ENCODE results near the gene NIN.

Gene NIN

DNA sequence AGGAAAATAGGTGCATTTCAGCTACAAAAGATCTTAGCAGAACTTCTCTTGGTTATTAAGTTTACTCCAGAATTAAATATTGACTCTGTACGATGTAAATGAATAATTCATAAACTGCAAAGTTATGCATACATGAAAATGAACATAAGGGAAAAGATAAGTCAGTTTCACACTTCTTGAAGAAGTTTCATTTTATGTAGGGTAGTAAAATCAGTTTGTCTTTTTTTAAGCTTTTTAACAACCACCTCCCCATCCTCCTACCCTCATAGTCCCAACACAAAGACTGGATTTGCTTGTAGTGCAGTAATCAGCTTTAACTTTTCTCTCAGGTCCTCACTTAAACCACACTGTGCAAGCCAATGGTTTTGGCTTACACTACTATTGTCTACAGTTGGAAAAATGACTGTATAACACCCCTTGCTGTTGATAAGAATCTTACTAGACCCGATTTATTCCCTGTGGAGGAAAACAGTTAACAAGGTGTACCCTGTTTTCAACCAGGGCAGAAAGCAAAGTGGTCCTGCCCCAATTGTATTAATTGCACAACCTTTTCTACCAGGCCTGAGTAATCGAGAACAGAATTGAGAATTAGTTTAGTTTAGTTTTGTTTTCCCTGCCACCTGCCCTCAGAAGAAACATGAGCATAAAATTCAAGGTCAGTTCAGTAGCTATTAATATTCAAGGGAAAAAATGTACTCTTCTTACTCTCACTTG, 44.1 kb downstream of the NIN start:
- DNase-seq: no peak

DNA sequence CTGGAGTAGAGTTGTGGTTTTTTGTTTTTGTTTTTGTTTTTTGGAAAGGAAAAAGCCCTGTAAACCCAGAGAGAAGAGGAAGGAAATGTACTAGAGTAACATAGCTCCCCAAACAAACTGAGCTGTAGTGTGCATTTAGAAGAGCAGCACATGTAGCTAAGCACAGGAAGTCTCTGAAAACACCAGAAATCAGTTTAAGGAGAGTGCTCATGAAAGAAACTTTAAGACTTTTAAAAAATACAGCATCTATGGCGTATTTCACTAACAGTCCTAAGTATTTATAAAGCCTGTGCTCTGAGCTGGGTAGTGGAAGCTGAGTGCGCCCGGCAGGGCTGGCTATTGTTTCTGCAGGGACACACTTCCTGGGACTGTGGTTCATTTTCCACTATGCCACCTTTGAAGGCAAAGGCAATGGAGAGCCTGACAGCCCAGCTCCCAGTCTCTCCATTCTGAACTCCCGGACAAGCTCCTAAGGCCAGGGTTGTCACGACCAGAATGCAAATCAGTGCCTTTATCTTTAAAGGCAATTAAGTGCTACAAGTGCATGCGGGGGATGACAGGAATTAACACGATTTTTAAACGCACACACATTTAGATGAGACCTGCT, 45.4 kb downstream of the NIN start:
- DNase-seq: peak; percentile 49

DNA sequence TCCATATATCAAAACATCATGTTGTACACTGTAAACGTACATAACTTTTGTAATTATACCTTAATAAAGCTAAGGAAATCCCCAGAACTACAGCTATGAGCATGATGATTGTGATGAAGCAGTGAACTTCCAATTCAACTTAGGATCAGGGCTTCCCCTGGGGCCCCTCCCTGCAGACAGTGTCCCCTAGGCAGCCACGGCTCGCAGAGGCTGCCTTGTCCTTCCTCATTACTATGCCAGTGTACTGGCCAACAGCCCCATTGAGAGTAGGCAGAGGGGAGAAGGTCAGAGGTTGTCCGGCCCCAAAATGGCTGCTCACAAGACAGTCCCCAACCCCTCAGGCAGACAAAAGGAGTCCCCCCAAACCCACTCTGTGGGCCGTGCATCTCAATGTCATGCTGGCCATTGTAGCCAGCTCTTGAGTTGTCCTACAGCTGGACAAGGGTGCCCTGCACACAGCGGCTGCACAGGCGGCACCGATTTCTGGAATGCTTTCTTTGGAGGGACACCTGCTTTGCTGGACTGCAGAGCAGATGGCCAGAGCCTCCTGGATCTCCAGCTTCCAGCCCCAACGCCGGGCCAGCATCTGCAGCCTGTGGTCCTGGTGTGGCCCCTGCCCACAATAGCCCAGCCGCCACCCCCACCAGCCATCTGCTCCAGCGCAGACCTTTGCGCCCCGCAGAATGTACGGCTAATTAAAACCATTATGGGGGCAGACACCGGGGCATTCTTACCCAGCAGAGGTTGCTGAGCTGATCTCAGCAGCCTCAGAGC, 46.1 kb downstream of the NIN start:
- DNase-seq: peak; percentile 66

DNA sequence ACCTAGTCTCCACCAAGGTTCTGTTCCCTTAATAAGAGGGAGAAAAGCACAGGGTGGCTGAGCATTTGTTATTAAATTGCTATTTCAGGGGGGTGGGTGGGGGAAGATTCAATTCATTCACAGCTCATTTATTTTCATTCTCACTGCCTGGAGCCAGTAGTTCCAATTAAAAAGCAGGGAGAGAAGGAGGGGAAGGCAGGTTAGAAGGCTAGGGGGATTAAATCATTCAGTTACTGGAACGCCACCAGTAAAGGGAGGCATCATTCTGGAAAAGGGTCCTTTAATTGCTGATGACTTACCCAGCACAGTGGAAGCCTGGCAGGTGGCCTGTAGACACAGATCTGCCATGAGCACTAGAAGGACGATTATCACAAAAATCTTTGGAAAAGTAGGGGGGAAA, 47.4 kb downstream of the NIN start:
- DNase-seq: peak; percentile 60

DNA sequence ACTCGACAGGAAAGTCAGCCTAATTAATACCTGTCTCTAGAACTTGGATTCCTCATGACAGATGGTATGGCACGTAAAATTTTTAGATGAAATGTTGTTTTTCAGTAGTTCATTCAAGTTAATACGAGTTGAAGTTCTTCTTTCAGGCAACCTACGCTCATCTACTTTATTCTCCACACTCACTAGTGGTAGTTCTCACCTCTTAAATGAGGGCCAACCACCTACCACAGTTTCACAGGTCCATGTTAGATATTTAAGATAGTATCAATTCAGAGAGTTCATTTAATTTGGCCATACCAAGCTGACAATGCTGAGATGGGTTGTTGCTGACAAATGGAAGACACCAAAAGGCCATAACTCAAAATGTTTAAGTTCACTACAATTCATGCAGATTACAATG, 50.6 kb downstream of the NIN start:
- DNase-seq: no peak

DNA sequence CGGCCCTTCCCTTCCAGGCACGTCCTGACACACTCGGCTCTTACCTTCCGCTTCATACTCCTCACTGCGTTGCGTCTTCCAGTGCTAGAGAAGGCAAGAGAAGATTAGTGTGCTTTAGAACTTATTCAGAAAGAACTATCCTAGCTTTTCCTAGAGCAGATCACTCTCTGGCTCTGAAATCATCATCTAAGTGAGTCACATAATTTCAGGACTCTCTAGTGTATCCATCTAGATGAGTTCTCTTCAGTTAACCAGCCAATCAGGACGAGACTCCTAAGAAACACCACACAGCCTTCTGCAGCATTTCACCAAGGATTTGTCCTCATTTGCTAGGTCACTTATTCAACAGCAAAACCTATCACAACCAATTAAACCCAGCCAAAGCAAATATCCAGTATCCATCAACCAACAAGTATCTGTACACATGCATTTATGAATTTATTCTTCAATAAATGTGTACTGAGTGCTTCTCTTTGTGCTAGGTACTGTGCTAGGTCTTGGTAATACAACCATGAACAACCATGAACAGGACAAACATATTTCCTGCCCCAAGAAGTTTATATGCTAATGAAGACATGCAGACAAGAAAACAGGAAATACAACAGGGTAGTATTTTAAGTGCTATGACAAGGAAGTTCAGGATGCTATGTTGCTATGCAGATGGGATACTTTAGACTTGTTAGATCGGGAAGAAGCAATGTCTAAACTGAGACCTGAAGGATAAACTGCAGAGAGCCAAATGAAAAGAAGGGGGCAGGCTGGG, 52.1 kb downstream of the NIN start:
- no peak for DNase-seq

DNA sequence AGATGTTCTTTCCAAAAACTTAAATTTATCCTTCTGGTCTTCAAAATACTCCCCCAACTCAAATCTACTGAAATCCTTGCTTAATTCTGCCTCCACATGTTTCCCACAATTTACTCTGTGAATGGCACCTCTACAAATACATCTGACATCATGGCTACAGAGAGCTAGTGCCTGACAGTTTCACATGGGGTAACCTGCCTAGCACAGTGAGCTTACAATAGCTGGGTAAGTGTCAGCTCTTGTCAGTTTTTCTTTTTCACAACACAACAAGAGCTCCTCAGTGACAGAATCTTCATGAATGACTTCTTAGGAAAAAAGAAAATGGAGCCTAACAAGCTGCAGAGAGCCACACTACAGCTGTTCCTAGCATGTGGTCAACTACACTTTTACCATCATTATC, 54.4 kb downstream of the NIN start:
- no peak for DNase-seq

DNA sequence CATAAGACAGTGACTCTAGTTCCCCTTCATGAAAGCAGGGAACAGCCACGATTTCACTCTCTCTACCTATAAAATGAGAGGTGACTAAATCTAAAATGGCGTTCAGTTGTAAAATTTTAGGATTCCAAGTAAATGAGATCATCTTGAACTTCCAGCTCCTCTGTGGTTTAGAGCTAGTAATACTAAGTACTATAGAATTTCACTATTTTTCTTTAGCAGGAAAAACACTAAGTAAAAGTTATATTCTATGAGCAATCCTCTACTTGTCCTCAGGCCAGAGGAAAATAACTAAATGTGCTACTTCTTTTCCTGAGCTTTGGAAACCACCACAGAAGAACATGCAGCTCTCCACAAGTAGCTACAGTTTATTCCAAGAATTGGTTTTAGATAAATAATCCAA, 55.6 kb downstream of the NIN start:
- no peak for DNase-seq

DNA sequence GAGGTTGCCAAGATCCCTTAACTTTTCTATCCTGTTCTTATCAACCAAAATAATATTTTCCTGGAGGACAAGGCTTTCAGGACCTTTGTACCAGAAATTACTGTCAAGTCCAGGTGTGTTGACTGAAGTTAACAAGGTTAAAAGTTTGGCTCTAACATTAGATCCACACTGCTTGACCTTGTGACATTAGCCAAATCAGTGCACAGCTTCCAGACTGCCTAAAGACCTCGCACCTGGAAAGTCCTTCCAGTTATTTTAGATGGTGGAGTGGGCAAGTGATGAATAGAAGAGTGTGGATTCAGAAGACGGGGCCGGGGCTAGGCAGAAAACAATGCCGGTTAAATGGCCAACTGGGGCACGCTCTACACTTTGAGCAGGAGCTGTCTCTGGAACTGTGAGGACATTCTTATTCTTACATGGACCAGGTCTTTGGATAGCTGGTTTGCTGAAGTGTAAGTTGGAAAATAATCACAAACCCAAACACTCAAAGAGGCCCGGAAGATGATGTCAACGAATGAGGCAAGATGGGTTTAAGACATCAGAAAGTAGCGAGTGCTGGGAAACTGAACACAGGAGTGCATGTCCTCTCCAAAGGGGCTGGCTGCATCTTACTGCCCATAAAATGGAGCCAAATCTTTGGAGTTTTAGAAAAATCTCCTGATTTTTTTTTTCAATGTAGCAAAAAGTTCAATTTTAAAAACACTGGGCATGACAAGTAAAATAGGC, 56.3 kb downstream of the NIN start:
- DNase-seq: no peak

DNA sequence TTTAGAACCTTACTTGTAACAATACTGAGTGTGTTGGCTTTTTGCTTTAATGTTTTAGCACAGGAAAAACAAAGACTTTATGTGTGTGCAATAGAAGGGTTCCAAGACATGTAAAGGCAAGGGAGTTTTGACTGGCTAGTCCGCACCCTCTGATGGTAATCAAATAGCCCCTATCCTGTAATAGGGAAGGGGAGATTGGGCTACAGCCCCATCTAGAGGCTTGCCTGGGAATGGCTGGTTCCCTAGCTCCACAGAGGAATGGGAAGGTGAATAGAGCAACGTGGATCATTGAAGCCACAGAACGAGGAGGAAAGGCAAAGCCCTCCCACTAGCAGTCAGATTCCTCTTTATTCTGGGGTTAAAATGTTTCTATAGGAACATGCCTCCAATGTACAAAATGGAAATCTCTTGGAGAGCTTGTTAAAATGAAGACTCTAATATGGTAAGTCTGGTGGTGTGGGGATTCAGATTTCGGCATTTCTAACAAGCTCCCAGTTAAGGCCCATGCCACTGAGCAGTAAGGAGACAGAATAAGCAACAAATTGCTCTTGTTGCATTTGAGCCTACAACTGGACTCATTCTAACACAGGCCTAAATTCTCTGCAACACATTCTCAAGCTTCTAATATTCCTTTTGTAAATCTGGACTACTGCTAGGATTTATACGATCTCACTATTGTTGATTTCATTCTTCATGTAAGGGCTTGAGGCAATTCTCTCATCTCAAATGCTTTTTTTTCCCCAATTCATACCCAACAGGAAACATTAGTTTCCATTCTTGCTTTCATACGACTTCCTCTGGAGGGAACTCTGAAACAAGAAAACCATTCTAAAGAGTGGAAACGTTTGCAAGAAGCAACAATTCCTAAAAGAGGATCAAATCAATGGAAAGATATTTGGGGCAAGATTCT, 57.1 kb downstream of the NIN start:
- DNase-seq: peak; percentile 45

DNA sequence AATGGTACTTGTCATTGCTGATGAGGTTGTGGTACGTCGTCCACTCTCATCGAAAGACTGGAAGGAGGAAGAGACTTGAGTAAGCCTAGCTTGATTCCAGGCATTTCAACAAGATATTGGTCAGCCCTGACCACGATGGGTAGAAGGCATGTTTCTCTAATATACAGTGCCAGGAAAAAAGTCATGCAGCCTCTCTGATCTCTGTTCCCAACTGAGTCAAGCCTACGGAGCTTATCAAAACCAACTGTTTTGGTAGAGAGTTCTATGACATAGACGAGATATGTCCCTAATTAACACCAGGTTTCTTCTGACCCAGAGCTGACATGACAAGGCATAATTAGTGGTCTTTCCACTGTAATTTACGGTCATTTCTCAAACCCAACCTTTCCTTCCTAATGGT, 58.5 kb downstream of the NIN start:
- no peak for DNase-seq

DNA sequence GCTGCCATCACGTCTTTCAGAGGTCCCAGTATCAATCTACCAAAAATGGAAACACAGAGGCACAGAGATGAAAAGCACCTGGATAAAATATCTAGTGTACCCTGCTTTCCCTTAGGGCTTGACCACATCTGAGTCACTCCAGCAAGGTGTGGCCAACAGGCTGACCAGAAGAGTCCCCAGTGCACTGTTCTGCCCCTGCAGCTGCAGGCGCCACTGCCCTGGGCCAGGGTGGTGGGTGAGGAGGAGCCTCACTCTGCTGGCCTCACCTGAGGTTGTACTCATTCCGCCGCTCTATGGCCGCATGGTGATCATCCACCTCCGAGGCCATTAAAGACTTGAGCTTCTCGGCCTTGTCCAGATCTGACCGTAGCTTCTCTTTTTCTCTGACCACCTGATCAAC, 60.4 kb downstream of the NIN start:
- no peak for DNase-seq

DNA sequence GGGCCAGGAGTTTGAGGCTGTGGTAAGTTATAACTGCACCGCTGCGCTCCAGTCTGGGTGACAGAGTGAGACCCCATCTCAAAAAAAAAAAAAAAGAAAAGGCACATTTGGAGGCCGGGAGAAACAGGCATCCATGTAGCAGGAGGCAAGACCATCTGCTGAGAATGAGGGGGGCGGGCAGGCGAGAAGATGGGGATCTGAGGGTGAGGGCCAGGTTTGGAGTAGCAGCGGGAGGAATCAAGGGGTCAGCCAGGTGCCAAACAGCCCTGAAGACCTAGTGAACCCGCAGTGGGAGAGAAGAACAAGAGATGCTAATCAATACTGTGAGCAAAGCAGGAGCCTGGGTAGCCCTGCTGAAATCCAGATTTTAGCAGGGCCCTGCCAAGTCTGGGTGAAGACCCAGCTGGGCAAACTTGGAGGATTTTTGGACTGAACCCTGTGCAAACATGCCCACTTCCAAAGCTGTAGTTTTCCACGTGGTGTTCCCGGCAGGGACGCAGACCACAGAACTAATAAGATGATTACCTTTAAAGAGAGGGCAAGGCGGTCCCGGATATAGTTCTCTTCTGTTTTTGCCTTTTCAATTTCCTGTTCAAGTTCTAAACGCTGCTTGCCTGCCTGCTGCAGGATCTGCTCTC, 61.0 kb downstream of the NIN start:
- no peak for DNase-seq

DNA sequence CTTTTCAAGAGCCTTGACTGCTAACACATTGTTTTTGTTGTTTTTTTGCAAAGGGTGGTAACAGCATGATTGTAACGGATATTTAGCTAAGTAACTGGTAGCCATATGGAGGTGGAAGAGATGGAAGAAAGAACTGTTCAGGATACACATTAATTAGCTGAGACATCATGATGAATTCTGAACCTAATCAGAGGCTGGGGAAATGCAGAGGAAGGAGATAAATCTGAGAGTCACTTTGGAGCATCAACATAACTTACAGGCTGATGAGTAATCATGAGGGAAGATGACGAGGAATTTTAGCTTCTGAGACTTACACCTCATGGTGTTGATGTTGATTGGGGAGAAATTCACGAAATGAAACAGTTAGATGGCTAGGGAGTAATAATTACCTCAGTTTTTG, 62.3 kb downstream of the NIN start:
- DNase-seq: no peak

DNA sequence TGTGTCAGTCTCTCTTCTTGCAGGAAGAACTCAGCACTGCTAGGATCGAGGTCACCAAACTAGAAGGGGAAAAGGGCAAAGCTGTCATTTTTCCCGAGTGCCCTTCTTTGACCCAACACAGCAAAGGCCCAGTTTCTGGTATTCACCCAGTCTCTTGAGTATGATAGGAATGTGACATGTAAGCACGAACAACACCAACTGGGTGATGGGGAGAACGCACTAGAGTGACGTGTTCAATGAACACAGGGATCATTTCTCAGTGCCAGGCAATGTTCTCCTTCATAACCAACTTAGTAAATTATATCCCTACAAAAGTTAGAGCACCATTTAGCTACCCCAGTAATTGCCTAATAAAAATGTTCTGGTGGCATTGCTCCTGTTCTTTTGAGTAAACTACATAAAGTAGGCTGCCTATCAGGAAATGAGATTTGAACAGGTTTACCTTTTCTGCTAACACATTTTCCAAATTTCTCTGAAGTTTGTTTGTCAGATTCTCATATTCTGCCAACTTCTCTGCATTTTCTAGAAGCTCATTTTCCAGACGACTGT, 64.5 kb downstream of the NIN start:
- DNase-seq: no peak

DNA sequence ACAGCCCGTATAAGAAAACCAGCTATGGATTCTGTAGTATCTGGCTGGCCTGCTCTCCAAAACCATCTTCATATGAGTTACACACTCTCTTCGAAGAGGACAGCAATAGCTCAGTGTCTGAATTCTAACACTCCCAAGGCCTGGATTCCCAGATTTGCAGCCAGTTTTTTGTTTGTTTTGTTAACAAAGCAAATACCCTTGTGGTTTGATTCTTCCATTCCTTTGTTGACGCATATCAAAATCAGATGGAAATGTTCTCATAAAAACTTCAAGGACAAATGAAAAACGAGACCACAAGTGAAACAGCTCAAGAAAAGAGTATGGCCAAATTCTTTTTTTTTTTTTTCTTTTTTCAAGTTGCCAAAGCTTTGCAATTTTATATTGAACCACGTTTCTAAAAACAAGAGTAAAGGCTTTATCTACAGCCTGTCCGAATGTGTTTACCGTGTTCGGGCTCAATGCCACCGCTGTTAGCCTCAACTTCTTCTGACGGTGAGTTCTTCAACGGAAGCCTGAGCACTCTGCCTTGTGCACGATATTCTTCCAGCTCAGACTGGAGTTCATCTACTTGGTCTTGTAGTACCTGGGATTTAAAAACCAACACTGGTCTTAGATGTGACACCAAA, 67.5 kb downstream of the NIN start:
- no peak for DNase-seq

DNA sequence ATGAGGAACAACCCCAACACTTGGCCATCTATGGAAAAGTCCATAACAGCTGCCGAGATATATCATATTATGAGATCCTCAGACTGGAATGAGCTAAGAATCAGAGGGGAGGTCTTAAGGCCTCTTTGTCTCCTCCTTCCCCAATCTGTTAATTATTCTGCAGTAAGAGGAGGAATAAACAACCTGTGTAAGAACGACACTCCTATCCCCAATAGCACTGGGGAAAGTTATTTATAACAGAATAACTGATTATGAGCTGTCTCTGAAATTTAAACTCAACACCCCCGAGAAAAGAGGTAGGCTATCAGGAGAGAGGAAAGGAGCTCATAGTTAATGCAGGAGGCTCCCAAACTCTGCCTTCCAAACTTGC, 68.0 kb downstream of the NIN start:
- no peak for DNase-seq

DNA sequence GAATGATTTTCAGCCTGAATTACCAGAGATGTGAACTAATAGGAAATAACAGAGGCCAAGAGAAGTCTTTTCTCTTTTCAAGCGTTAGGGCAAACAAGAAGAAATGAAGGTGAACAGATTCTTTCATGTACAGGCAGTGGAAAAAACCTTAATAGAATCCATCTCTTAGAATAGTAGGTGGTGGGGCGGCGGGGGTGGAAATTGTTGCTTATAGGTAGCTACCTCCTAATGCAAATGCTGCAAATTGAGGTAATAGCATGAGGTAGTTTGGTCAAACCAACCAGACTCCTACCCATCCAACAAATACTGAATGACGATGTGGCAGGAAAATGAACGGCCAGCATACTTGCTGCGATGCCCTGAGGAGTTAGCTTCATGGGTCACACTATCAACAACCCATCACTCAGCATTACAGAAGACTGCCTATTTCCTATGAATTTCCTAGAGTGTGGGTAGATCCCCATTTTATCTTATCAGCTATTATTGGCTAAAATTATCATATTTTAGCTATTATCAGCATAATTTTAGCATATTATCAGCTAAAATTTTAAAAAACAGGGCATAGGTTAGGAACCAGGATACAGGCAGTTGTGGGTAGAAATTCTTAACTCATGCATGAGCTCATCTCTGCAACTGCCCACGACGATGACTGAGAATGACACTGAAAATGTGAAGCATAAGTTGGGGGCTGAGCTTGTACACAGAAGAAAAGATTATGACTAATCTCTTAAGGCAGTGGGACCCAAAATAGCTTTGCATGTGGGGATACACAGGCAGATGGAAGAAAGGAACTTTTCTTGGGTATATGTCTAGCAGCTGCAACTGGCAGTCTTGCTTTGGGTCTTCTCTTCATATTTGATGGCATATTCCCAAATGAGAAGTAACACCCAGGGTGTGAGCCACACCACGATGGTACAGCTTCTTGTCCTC, 68.7 kb downstream of the NIN start:
- no peak for DNase-seq
